ENCODE results near the gene GRHL3. TPM values are rescaled to one million over a fixed set of nuclear protein-coding genes. Genes with fewer than 3 reads are reported as not detected.

GRHL3 gene
- total RNA-seq, 1 donor from 2014 or later, result 6.9 TPM

- Histone ChIP-seq H3K9me3 (ENCODE audit: insufficient read depth, low read depth, low read length) (no peaks in the 10 kb centered on the region), H3K4me1 (ENCODE audit: insufficient read depth, low read length) (peaks cover 17% of the 10 kb centered on the region), H2AFZ (ENCODE audit: low read depth, low read length) (no peak overlapping the region), H3K4me2 (ENCODE audit: low read length) (no peak overlapping the region), H3K27ac (ENCODE audit: low read depth, low read length) (no peak overlapping the region), H4K20me1 (ENCODE audit: insufficient read depth, low read length) (no peaks in the 10 kb centered on the region), H3K27me3 (ENCODE audit: insufficient read depth, low read length) (no peaks in the 10 kb centered on the region), H3K9ac (ENCODE audit: low read length) (no peak overlapping the region), H3K79me2 (ENCODE audit: insufficient read depth, low read length) (no peaks in the 10 kb centered on the region), H3K4me3 (ENCODE audit: insufficient read depth, low read depth, low read length) (no peak overlapping the region), H3K36me3 (ENCODE audit: insufficient read depth, low read length) (no peaks in the 10 kb centered on the region)
- FAIRE-seq, result no peak
- no peak for TF ChIP-seq EZH2 (IDR thresholded peaks at IDR 0.05; ENCODE audit: insufficient read depth, low read length)
- no peak for TF ChIP-seq CTCF (IDR thresholded peaks at IDR 0.05; ENCODE audit: insufficient read depth, low read depth, low read length)
- Mint-ChIP-seq H3K4me1 (ENCODE audit: low read depth, unreplicated experiment) (peaks cover 13% of the 10 kb centered on the region), H3K27ac (ENCODE audit: unreplicated experiment) (no peak overlapping the region), H3K36me3 (ENCODE audit: low read depth, unreplicated experiment) (no peaks in the 10 kb centered on the region), H3K27me3 (ENCODE audit: low read depth, unreplicated experiment) (peaks cover 36% of the 10 kb centered on the region), H3K9me3 (ENCODE audit: unreplicated experiment) (peaks cover under 1% of the 10 kb centered on the region), H3K4me3 (ENCODE audit: unreplicated experiment) (no peak overlapping the region)
- no peak for DNase-seq (ENCODE audit: low read depth)
Measured at GRCh38 chr1:24347159-24347934, 28.2 kb downstream of the GRHL3 start.

GRCh38 chr1:24348196-24348595 lies 29.0 kb downstream of the GRHL3 start:
- no peaks in the 10 kb centered on the region for H3K9me3 ChIP-seq (ENCODE audit: insufficient read depth, low read depth, low read length)

More at GRCh38 chr1:24348196-24348595, 29.0 kb downstream of the GRHL3 start:
- H3K27me3 ChIP-seq (ENCODE audit: insufficient read depth, low read length), result no peaks in the 10 kb centered on the region
- peaks cover 14% of the 10 kb centered on the region for H3K4me1 Mint-ChIP-seq (ENCODE audit: low read depth, unreplicated experiment)
- H4K20me1 ChIP-seq (ENCODE audit: insufficient read depth, low read length), result no peaks in the 10 kb centered on the region
- no peaks in the 10 kb centered on the region for H3K9me3 Mint-ChIP-seq (ENCODE audit: unreplicated experiment)
- H3K36me3 ChIP-seq (ENCODE audit: insufficient read depth, low read length), result no peaks in the 10 kb centered on the region
- no peak overlapping the region for H2AFZ ChIP-seq (ENCODE audit: low read depth, low read length)
- TF ChIP-seq EZH2 (IDR thresholded peaks at IDR 0.05; ENCODE audit: insufficient read depth, low read length) (no peak), CTCF (IDR thresholded peaks at IDR 0.05; ENCODE audit: insufficient read depth, low read depth, low read length) (no peak)
- H3K4me2 ChIP-seq (ENCODE audit: low read length), result no peak overlapping the region
- H3K79me2 ChIP-seq (ENCODE audit: insufficient read depth, low read length), result no peaks in the 10 kb centered on the region
- no peak overlapping the region for H3K4me3 ChIP-seq (ENCODE audit: insufficient read depth, low read depth, low read length)
- H3K9ac ChIP-seq (ENCODE audit: low read length), result no peak overlapping the region
- H3K36me3 Mint-ChIP-seq (ENCODE audit: low read depth, unreplicated experiment), result no peaks in the 10 kb centered on the region
- H3K4me3 Mint-ChIP-seq (ENCODE audit: unreplicated experiment), result no peak overlapping the region
- peaks cover 19% of the 10 kb centered on the region for H3K4me1 ChIP-seq (ENCODE audit: insufficient read depth, low read length)
- H3K27ac ChIP-seq (ENCODE audit: low read depth, low read length), result no peak overlapping the region
- H3K27me3 Mint-ChIP-seq (ENCODE audit: low read depth, unreplicated experiment), result peaks cover 33% of the 10 kb centered on the region
- no peak overlapping the region for H3K27ac Mint-ChIP-seq (ENCODE audit: unreplicated experiment)
- FAIRE-seq (no peak), DNase-seq (ENCODE audit: low read depth) (no peak)
